OCI-LY3 (cell line): Measurements from ENCODE around the gene HSF4.
A peak's percentile ranks its signal among the peaks of the same experiment; 100 is the strongest.

Experiments used
- H2AFZ ChIP-seq: fragments of 200-600, 300-600 bp; shearing (Covaris generic); 2 replicates; pipeline ENCODE4 v1.6.0; 2014; ENCODE audit warnings: antibody characterized with exemption, low read depth, low read length
- H3K27ac ChIP-seq: fragments of 200-600, 300-600 bp; sonication (generic); 2 replicates; pipeline ENCODE4 v1.5.1; 2014; ENCODE audit warnings: mild to moderate bottlenecking, low read length, moderate library complexity, mixed read lengths
- H3K27me3 ChIP-seq: fragments of 200-600, 300-600 bp; sonication (generic); 2 replicates; pipeline ENCODE4 v1.6.1; 2014; ENCODE audit warnings: low read depth, low read length, mixed read lengths
- H3K36me3 ChIP-seq: fragments of 200-600, 300-600 bp; sonication (generic); replicated peaks from 2 replicates; pipeline ENCODE3; 2014; ENCODE audit warnings: low read depth, low read length, mixed read lengths
- H3K4me1 ChIP-seq: fragments of 300-600, 200-600 bp; sonication (generic); 2 replicates; pipeline ENCODE4 v1.6.1; 2014; ENCODE audit warnings: low read length, mixed read lengths
- H3K4me2 ChIP-seq: fragments of 200-600, 300-600 bp; sonication (generic); 2 replicates; pipeline ENCODE4 v1.6.1; 2014; ENCODE audit warnings: low read length, mixed read lengths
- H3K4me3 ChIP-seq: fragments of 300-600, 200-600 bp; sonication (generic); 2 replicates; pipeline ENCODE4 v1.5.1; 2014; ENCODE audit warnings: antibody characterized with exemption, mild to moderate bottlenecking, low read length, moderate library complexity
- H3K79me2 ChIP-seq: fragments of 300-600, 200-600 bp; shearing (Covaris generic); 2 replicates; pipeline ENCODE4 v1.6.1; 2014; ENCODE audit warnings: mild to moderate bottlenecking, low read length, mixed read lengths
- H3K9ac ChIP-seq: fragments of 300-600, 200-600 bp; shearing (Covaris generic); 2 replicates; pipeline ENCODE4 v1.6.0; 2014; ENCODE audit warnings: mild to moderate bottlenecking, low read length, moderate library complexity
- H3K9me3 ChIP-seq: fragments of 200-600, 300-600 bp; shearing (Covaris generic); 2 replicates; pipeline ENCODE4 v1.6.1; 2014; ENCODE audit warnings: low read length, mixed read lengths; ENCODE audit not compliant: insufficient read depth
- H4K20me1 ChIP-seq: fragments of 200-600, 300-600 bp; sonication (generic); 2 replicates; pipeline ENCODE4 v1.6.1; 2016; ENCODE audit warnings: low read length, mixed read lengths; ENCODE audit not compliant: insufficient read depth
- EZH2phosphoT487 ChIP-seq: fragments of 200-600 bp; shearing (Covaris generic); IDR thresholded peaks from 2 replicates; pipeline ENCODE4 v1.6.1; 2018; ENCODE audit warnings: antibody characterized with exemption, mixed run types, low read depth
- TF ChIP-seq, protein P1 (sequence below): fragments of 200-600, 300-600 bp; sonication (generic); IDR thresholded peaks from 2 replicates; pipeline ENCODE4 v1.5.1; 2014; ENCODE audit warnings: antibody characterized with exemption, low read length, low read depth

Gene HSF4

DNA sequence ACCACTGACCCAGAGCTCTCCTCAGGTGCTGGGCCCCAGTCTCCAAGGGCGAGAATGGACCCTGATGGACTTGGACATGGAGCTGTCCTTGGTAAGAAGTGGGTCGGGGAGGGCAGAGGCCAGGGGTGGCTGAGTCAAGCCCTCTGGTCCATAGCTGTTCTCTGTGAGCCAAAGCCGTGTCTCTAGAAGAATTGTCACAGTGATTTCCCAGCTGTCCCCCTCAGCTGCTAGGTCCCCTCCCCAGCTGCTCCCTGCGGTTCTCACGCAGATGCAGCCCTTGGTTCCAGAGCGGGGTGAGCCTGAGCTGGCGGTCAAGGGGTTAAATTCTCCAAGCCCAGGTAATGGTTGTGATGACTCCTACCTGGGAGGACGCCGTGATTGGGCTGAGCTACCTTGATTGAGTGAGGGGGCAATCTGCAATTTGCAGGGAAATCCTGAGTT, 4.5 kb downstream of the HSF4 start:
- H3K4me3 ChIP-seq, result peak overlapping the region; percentile 71; the same call in 1 of the 2 replicates
- peak overlapping the region; percentile 88; the same call in 1 of the 2 replicates for H3K27ac ChIP-seq
- H4K20me1 ChIP-seq, result no peaks in the 10 kb centered on the region
- peaks cover 63% of the 10 kb centered on the region for H3K4me1 ChIP-seq
- no peaks in the 10 kb centered on the region for H3K9me3 ChIP-seq
- H3K36me3 ChIP-seq, result peaks cover 10% of the 10 kb centered on the region
- no peaks in the 10 kb centered on the region for H3K27me3 ChIP-seq
- no peak overlapping the region for H2AFZ ChIP-seq
- H3K9ac ChIP-seq, result no peak overlapping the region; the same call in 1 of the 2 replicates
- TF ChIP-seq EZH2phosphoT487, result no peak
- TF ChIP-seq, protein P1, sequence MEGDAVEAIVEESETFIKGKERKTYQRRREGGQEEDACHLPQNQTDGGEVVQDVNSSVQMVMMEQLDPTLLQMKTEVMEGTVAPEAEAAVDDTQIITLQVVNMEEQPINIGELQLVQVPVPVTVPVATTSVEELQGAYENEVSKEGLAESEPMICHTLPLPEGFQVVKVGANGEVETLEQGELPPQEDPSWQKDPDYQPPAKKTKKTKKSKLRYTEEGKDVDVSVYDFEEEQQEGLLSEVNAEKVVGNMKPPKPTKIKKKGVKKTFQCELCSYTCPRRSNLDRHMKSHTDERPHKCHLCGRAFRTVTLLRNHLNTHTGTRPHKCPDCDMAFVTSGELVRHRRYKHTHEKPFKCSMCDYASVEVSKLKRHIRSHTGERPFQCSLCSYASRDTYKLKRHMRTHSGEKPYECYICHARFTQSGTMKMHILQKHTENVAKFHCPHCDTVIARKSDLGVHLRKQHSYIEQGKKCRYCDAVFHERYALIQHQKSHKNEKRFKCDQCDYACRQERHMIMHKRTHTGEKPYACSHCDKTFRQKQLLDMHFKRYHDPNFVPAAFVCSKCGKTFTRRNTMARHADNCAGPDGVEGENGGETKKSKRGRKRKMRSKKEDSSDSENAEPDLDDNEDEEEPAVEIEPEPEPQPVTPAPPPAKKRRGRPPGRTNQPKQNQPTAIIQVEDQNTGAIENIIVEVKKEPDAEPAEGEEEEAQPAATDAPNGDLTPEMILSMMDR, result no peak
- H3K79me2 ChIP-seq, result peaks cover 10% of the 10 kb centered on the region; the same call in 1 of the 2 replicates
- H3K4me2 ChIP-seq, result peak overlapping the region; percentile 90

DNA sequence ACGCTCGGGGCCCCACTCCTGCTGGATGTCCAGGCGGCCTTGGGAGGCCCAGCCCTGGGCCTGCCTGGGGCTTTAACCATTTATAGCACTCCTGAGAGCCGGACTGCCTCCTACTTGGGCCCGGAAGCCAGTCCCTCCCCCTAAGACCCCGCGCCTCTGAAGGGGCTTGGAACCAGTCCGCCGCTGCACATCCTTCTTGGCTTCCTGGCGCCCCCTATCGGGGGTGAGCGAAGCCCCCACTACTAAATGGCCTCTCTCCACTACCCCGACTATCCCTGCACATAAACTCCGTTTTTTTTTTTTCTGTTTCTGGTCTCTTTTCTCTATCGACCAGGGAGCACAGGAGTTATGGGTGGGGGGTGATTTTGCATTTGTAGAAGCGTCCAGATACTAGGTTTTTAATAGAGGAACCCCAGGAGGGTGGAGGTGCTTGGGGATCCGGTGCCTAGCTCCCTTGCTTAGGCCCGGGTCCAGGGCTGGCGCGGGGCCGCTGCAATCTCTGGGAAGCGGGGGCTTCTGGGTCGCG, 5.2 kb downstream of the HSF4 start:
- no peaks in the 10 kb centered on the region for H3K27me3 ChIP-seq
- no peak for TF ChIP-seq EZH2phosphoT487
- TF ChIP-seq, protein P1, result peak; percentile 82
- H3K4me2 ChIP-seq, result peak overlapping the region; percentile 90
- H3K9me3 ChIP-seq, result no peaks in the 10 kb centered on the region
- no peaks in the 10 kb centered on the region for H4K20me1 ChIP-seq
- peaks cover 10% of the 10 kb centered on the region for H3K36me3 ChIP-seq
- peaks cover 10% of the 10 kb centered on the region; the same call in 1 of the 2 replicates for H3K79me2 ChIP-seq
- H3K4me1 ChIP-seq, result peaks cover 67% of the 10 kb centered on the region
- H3K27ac ChIP-seq, result peak overlapping the region; percentile 88
- H3K9ac ChIP-seq, result peak overlapping the region; percentile 78
- H2AFZ ChIP-seq, result 0 out of 2 replicates have a peak overlapping the region, but pooled peaks have one; percentile 7
- peak overlapping the region; percentile 71 for H3K4me3 ChIP-seq

DNA sequence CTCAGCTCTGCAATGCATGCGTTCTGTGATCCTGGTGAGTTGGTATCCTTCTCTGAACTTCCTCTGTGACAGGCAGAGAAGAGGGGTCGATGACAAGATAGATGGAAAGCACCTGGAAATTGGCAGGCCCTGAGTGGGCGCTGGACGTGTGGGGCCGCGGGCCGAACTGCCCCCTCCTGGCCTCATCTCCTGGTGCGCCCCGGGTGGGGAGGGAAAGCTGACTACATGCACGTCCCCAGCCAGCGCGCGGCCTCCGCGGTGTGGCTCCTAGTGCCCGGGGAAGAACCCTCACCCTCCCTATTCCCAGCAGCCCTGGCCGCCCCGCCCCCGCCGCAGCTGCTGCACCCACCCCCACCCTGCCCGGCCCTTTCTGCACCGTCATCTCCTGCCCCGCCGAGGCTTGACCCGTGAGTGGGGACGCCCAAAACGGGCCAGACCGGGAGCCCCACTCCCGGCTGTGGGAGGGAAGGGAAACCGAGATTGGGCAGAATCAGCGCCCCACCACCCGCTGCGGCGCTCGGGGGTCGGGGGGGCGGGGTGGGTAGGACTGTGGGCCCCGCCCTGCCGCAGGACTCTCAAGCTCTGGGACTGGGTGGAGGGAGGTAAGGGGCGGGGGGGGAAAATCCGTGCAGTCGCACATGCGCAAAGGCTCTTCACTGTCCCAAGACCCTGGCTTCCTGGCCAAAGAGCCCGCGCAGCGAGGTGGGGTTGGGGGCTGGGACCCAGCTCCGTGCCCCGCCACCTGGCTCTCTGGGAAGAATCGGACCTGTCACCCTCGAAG, 5.8 kb downstream of the HSF4 start, which contains the start of gene NOL3:
NOL3 (plus strand) TSS at position 371 of the 781 bp plus-strand sequence.
- peak within 1 kb of the TSS; percentile 80 for H3K4me3 ChIP-seq
- H3K79me2 ChIP-seq, result peaks cover 10% of the 10 kb centered on the region; the same call in 1 of the 2 replicates
- H4K20me1 ChIP-seq, result no peaks in the 10 kb centered on the region
- H3K4me2 ChIP-seq, result peak within 1 kb of the TSS; percentile 96
- no peaks in the 10 kb centered on the region for H3K9me3 ChIP-seq
- H3K27me3 ChIP-seq, result no peaks in the 10 kb centered on the region
- peaks cover 17% of the 10 kb centered on the region for H3K36me3 ChIP-seq
- H3K9ac ChIP-seq, result peak within 1 kb of the TSS; percentile 91
- peaks cover 71% of the 10 kb centered on the region for H3K4me1 ChIP-seq
- TF ChIP-seq, protein P1, result no peak
- no peak for TF ChIP-seq EZH2phosphoT487
- H2AFZ ChIP-seq, result 0 out of 2 replicates have a peak within 1 kb of the TSS, but pooled peaks have one; percentile 7
- peak within 1 kb of the TSS; percentile 88 for H3K27ac ChIP-seq

DNA sequence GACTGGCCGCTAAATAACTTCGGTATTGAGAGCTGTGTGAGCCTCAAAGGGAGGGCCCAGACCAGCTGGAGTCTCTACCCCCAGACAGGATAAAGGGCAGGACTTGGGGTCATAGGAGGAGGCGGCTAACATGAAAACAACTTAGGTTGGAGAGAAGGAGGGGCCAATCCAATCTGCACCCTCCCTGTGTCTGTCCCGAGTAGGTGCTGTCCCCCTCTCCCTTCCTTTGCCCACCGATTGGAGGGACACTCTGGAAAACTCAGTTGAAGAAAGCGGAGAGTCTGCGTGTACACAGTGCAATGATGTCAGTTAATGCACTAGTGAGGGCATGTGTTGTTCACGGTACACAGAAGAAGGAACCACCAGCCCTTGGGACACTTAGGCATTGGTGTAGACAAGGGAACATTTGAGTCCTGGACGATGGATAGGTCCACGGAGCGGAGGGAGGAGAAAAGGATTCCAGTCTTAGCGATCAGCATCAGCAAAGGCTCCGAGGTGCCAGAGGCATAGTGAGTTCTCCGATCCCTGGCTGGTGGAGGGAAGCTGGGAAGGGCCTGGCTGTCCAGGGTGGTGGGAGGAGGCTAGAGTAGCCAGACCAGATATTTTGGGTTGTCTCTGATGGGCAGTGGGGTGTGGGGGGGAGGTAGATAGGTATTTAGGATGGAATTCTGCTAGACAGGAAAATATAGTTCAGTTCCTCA, 6.6 kb downstream of the HSF4 start:
- TF ChIP-seq, protein P1, result no peak
- no peak for TF ChIP-seq EZH2phosphoT487
- H3K4me2 ChIP-seq, result peak overlapping the region; percentile 96
- peaks cover 10% of the 10 kb centered on the region; the same call in 1 of the 2 replicates for H3K79me2 ChIP-seq
- peak overlapping the region; percentile 88 for H3K27ac ChIP-seq
- peak overlapping the region; percentile 80 for H3K4me3 ChIP-seq
- no peaks in the 10 kb centered on the region for H4K20me1 ChIP-seq
- peaks cover 74% of the 10 kb centered on the region for H3K4me1 ChIP-seq
- peak overlapping the region; percentile 91 for H3K9ac ChIP-seq
- H3K27me3 ChIP-seq, result no peaks in the 10 kb centered on the region
- no peak overlapping the region for H2AFZ ChIP-seq
- H3K9me3 ChIP-seq, result no peaks in the 10 kb centered on the region
- peaks cover 20% of the 10 kb centered on the region for H3K36me3 ChIP-seq
